ENCODE results near the gene LINGO4. TPM values are rescaled to one million over a fixed set of nuclear protein-coding genes. Genes with fewer than 3 reads are reported as not detected.

The LINGO4 gene
- total and polyA plus RNA-seq, 2 donors (not counting 1 experiment from before 2014, with no cell fraction given) = not detected

- Mint-ChIP-seq H3K27ac (peak overlapping the region; percentile 46), H3K4me1 (peaks cover 28% of the 10 kb centered on the region), H3K27me3 (peaks cover 10% of the 10 kb centered on the region), H3K9me3 (ENCODE audit: insufficient read depth) (no peaks in the 10 kb centered on the region), H3K4me3 (peak overlapping the region; percentile 85)
- no peak for TF ChIP-seq EZH2 (IDR thresholded peaks at IDR 0.05; ENCODE audit: borderline replicate concordance, insufficient read depth, low read depth, low read length, poor library complexity, severe bottlenecking)
- no peak for TF ChIP-seq CTCF (IDR thresholded peaks at IDR 0.05)
- no peak for ATAC-seq (ENCODE audit: low read depth)
- no peak for DNase-seq
- no peaks in the 10 kb centered on the region for H3K79me2 ChIP-seq (ENCODE audit: control insufficient read depth, insufficient read depth, low read length)
- H3K27ac ChIP-seq (ENCODE audit: low read length in 2 of 2) = no peak overlapping the region
- H3K27me3 ChIP-seq (replicated peaks in 1 of 4; ENCODE audit: control extremely low read depth in 1 of 4, control insufficient read depth in 3 of 4, insufficient read depth in 4 of 4, low read length in 3 of 4) = peaks cover 0 to 20% (median 7%) of the 10 kb centered on the region in 4 experiments
- intact Hi-C loops (cut with micrococcal nuclease) = loop anchor here (2.0 to 10.0 kb wide), 4 partner anchors 113 to 556 kb away; partner anchors contain the start of genes POGZ, PSMB4, RIIAD1 and ZNF687
- peaks cover 0 to 8% (median 0%) of the 10 kb centered on the region in 3 donors for H3K9me3 ChIP-seq (ENCODE audit: control extremely low read depth in 1 of 3, control insufficient read depth in 2 of 3, insufficient read depth in 1 of 3, low read length in 2 of 3)
- H3K4me3 ChIP-seq (ENCODE audit: control extremely low read depth in 1 of 5, extremely low read depth in 1 of 5, insufficient read depth in 1 of 5, low read depth in 2 of 5, low read length in 4 of 5) = peak overlapping the region in 3 of 5 experiments; percentile 44 to 56 (median 45)
- ChIA-PET POLR2A (no interaction called here), CTCF (interaction anchor here (1.0 to 2.3 kb wide), 4 partner anchors 31 to 394 kb away, joined by 3 to 11 read pairs (median 4); partner anchors contain the start of gene MRPL9)
- peak overlapping the region; percentile 65 for H3K9ac ChIP-seq (ENCODE audit: low read length)
- peak overlapping the region; percentile 89 for H3K4me2 ChIP-seq (replicated peaks; ENCODE audit: low read depth, low read length, poor library complexity, severe bottlenecking)
- 9% methylated on average over 26 of the region's 26 CpGs for WGBS (ENCODE audit: insufficient coverage)
- peaks cover 27 to 31% of the 10 kb centered on the region in 2 donors for H3K4me1 ChIP-seq (ENCODE audit: control insufficient read depth in 2 of 2, insufficient read depth in 2 of 2, low read length in 2 of 2)
- H4K20me1 ChIP-seq (ENCODE audit: control insufficient read depth, insufficient read depth, low read length, poor library complexity, severe bottlenecking) = no peaks in the 10 kb centered on the region
- peak overlapping the region; percentile 69 for H2AFZ ChIP-seq (ENCODE audit: insufficient read depth, low read depth, low read length, poor library complexity, severe bottlenecking)
- no peaks in the 10 kb centered on the region for H3K36me3 ChIP-seq (replicated peaks in 1 of 2; ENCODE audit: control extremely low read depth in 1 of 2, control insufficient read depth in 1 of 2, extremely low read depth in 1 of 2, insufficient read depth in 2 of 2, low read length in 1 of 2)
These were observed 32.6 kb upstream of the LINGO4 start for GRCh38 chr1:151837884-151838221.

GRCh38 chr1:151837197-151837596, 32.0 kb upstream of the LINGO4 start:
- CTCF ChIA-PET = interaction anchor here (0.7 to 2.6 kb wide), 16 partner anchors 9 to 536 kb away, joined by 3 to 14 read pairs (median 4); partner anchors contain the start of gene CGN
- Histone ChIP-seq H3K9ac (ENCODE audit: low read length) (no peak overlapping the region), H3K27ac (ENCODE audit: low read length in 2 of 2) (no peak overlapping the region), H2AFZ (ENCODE audit: insufficient read depth, low read depth, low read length, poor library complexity, severe bottlenecking) (no peak overlapping the region), H3K4me3 (ENCODE audit: control extremely low read depth in 1 of 5, extremely low read depth in 1 of 5, insufficient read depth in 1 of 5, low read depth in 2 of 5, low read length in 4 of 5) (no peak overlapping the region), H3K4me1 (ENCODE audit: control insufficient read depth in 2 of 2, insufficient read depth in 2 of 2, low read length in 2 of 2) (peaks cover 26 to 31% of the 10 kb centered on the region in 2 donors), H3K79me2 (ENCODE audit: control insufficient read depth, insufficient read depth, low read length) (no peaks in the 10 kb centered on the region), H3K27me3 (replicated peaks in 1 of 4; ENCODE audit: control extremely low read depth in 1 of 4, control insufficient read depth in 3 of 4, insufficient read depth in 4 of 4, low read length in 3 of 4) (peaks cover 0 to 20% (median 7%) of the 10 kb centered on the region in 4 experiments), H3K9me3 (ENCODE audit: control extremely low read depth in 1 of 3, control insufficient read depth in 2 of 3, insufficient read depth in 1 of 3, low read length in 2 of 3) (peaks cover 0 to 8% (median 0%) of the 10 kb centered on the region in 3 donors), H3K4me2 (replicated peaks; ENCODE audit: low read depth, low read length, poor library complexity, severe bottlenecking) (peak overlapping the region; percentile 89), H3K36me3 (replicated peaks in 1 of 2; ENCODE audit: control extremely low read depth in 1 of 2, control insufficient read depth in 1 of 2, extremely low read depth in 1 of 2, insufficient read depth in 2 of 2, low read length in 1 of 2) (no peaks in the 10 kb centered on the region), H4K20me1 (ENCODE audit: control insufficient read depth, insufficient read depth, low read length, poor library complexity, severe bottlenecking) (no peaks in the 10 kb centered on the region)
- peak overlapping the region; percentile 38 for H3K27ac Mint-ChIP-seq
- H3K27me3 Mint-ChIP-seq = peaks cover 10% of the 10 kb centered on the region
- intact Hi-C loops (cut with micrococcal nuclease) = loop anchor here (5.0 to 10.0 kb wide), 3 partner anchors 112 to 555 kb away; partner anchors contain the start of genes POGZ, RIIAD1 and ZNF687
- TF ChIP-seq CTCF (IDR thresholded peaks at IDR 0.05) (no peak), EZH2 (IDR thresholded peaks at IDR 0.05; ENCODE audit: borderline replicate concordance, insufficient read depth, low read depth, low read length, poor library complexity, severe bottlenecking) (no peak)
- no peaks in the 10 kb centered on the region for H3K9me3 Mint-ChIP-seq (ENCODE audit: insufficient read depth)
- ATAC-seq (ENCODE audit: low read depth) (no peak), DNase-seq (peak; percentile 27)
- peak overlapping the region; percentile 85 for H3K4me3 Mint-ChIP-seq
- POLR2A ChIA-PET = interaction anchor here (0.6 to 0.7 kb wide), 3 partner anchors 22 to 176 kb away, joined by 3 to 5 read pairs (median 4); no protein-coding TSS in a partner anchor
- WGBS (ENCODE audit: insufficient coverage) = 13% methylated on average over 2 of the region's 3 CpGs
- peaks cover 28% of the 10 kb centered on the region for H3K4me1 Mint-ChIP-seq

Measured in B cell (primary cell).